Measurements from ENCODE around the gene ISG20L2.
A peak's percentile ranks its signal among the peaks of the same experiment; 100 is the strongest.

Gene ISG20L2

GRCh38 chr1:156690675-156691036 is 37.9 kb downstream of the ISG20L2 start:
- no peak for FAIRE-seq
- no peak for DNase-seq (ENCODE audit: low spot score)

GRCh38 chr1:156689953-156690674 is 38.5 kb downstream of the ISG20L2 start:
- DNase-seq (ENCODE audit: low spot score) (peak; percentile 20), FAIRE-seq (no peak)

GRCh38 chr1:156689035-156689952 is 39.3 kb downstream of the ISG20L2 start:
- FAIRE-seq (no peak), DNase-seq (ENCODE audit: low spot score) (peak; percentile 76)

GRCh38 chr1:156684227-156684782 is 44.3 kb downstream of the ISG20L2 start:
- peak; percentile 45 for FAIRE-seq
- DNase-seq (ENCODE audit: low spot score): peak; percentile 56

- DNase-seq (ENCODE audit: low spot score) (no peak), FAIRE-seq (no peak)
Observed at GRCh38 chr1:156682166-156682890, 46.2 kb downstream of the ISG20L2 start.

- no peak for DNase-seq (ENCODE audit: low spot score)
- FAIRE-seq: no peak
Observed at GRCh38 chr1:156681196-156681960, 47.2 kb downstream of the ISG20L2 start.

GRCh38 chr1:156680056-156680455 is 48.5 kb downstream of the ISG20L2 start:
- DNase-seq (ENCODE audit: low spot score) (no peak), FAIRE-seq (no peak)

GRCh38 chr1:156677616-156678596 is 50.7 kb downstream of the ISG20L2 start:
- DNase-seq (ENCODE audit: low spot score): peak; percentile 49
- FAIRE-seq: peak; percentile 42

GRCh38 chr1:156676820-156677615 is 51.5 kb downstream of the ISG20L2 start, which contains the start of gene NES:
TSS of gene NES (minus strand) at chr1:156677407. CDS start at chr1:156677264, 143 bp downstream.
- DNase-seq (ENCODE audit: low spot score): no peak
- no peak for FAIRE-seq

- FAIRE-seq: no peak
- no peak for DNase-seq (ENCODE audit: low spot score)
Observed at GRCh38 chr1:156676114-156676819, 52.3 kb downstream of the ISG20L2 start.

- FAIRE-seq (no peak), DNase-seq (ENCODE audit: low spot score) (no peak)
Observed at GRCh38 chr1:156675210-156676113, 53.1 kb downstream of the ISG20L2 start.

- DNase-seq (ENCODE audit: low spot score): no peak
- no peak for FAIRE-seq
Observed at GRCh38 chr1:156673387-156674121, 55.0 kb downstream of the ISG20L2 start.
